HL-60 (cell line): ENCODE results near the gene ESR2.

Experiments used
- CTCF ChIP-seq: IDR thresholded peaks from one replicate; pipeline ENCODE4 v1.5.1; 2011; ENCODE audit warnings: low read length, control low read depth, inconsistent platforms; ENCODE audit not compliant: insufficient read depth
- REST ChIP-seq: IDR thresholded peaks from 2 replicates; pipeline ENCODE4 v1.6.1; 2012; ENCODE audit warnings: low read depth; ENCODE audit not compliant: insufficient replicate concordance
- SPI1 ChIP-seq: IDR thresholded peaks from 2 replicates; pipeline ENCODE4 v1.6.1; 2012; ENCODE audit warnings: low read depth, mild to moderate bottlenecking, borderline replicate concordance

GRCh38 chr14:64233531-64234190 is 60.5 kb downstream of the ESR2 start:
- TF ChIP-seq CTCF: no peak
- no peak for TF ChIP-seq REST
- TF ChIP-seq SPI1: no peak
